HG03060 (cell line): ENCODE measurements around the gene RFLNA.

ENCODE experiments used
- ATAC-seq: cut with Tn5 transposase; IDR thresholded peaks from one replicate; pipeline ENCODE4 v1.9.1; 2021; ENCODE audit warnings: low read depth, moderate number of reproducible peaks; ENCODE audit not compliant: unreplicated experiment

RFLNA gene

GRCh38 chr12:124302807-124303578, 8.1 kb downstream of the RFLNA start:
- no peak for ATAC-seq

DNA sequence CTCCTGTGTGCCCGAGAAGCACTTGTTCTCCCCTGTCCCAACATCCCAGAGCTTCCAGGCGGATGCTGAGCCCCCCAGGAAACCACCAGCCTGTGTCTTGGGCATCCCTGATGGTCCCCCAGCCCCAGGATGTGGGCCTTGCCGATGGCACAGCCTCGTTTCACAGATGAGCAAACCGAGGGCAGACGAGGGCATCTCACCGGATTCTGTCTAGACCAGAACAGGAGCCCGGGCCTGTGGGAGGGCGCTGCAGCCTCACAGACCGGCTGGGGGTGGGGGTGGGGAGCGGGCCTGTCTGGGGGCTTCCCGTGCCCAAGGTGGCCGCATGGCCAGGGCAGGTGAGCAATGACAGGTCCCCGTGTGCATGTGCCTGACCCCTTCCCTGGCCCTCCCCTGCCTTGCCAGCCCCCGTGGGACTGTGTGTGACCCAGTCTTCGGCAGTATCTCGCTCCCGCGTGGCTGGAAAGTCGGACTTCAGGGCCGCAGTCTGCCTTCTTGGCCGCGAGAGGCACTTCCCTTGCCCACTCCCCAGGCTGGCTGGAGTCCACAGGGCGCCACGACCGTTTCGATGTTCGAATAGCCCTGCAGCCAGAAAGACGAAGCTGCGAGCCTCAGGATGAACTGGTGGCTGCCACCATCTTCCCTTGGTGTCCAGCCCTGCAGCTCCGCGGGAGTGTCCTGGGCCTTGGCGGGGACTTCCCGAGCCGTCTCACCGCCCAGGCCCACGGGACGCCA, 8.9 kb downstream of the RFLNA start:
- ATAC-seq: no peak

GRCh38 chr12:124304314-124304790, 9.5 kb downstream of the RFLNA start:
- no peak for ATAC-seq

GRCh38 chr12:124305136-124305535, 10.2 kb downstream of the RFLNA start:
- no peak for ATAC-seq

DNA sequence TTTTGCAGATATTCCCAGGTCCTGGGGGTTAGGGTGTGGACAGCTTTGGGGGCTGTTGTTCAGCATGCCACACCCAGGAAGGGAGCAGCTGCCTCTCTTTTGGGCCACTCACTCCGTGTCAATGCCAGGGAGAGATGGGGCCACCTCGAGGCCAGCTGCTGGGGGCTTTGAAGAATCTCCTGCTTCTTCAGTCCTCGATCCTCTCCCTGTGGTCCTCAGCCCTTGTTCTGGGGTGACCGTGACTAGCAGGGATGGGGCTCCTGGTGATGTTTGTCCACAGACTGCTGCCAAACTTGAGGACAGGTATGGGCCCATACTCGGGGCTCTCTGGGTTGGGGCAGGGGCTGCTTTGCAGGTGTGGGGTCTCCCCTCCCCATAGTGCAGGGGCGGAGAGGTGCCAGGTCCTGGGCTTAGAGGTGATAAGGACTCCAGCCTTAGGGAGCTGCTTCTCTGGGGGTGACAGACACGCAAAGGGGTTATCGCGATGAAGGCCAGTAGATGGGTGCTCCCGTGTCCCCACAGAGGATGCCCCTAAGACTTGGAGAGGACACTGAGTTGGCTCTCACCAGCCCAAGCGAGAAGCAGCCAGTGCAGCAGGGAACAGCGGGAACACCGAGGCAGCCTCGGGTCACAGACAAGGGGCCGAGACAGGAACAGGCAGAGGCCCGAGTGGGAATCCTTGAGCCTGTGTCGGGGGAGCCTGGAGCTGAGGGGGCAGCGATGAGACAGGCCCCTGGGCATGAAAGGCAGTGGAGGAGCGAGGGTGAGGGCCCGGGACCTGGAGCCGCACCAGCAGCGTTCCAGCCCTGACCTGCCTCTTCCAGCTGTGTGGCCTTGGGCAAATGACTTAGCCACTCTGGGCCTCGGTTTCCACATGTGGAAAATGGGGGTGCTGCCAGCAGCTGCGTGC, 11.1 kb downstream of the RFLNA start:
- ATAC-seq: no peak

GRCh38 chr12:124306686-124307555, 12.0 kb downstream of the RFLNA start:
- ATAC-seq: no peak

DNA sequence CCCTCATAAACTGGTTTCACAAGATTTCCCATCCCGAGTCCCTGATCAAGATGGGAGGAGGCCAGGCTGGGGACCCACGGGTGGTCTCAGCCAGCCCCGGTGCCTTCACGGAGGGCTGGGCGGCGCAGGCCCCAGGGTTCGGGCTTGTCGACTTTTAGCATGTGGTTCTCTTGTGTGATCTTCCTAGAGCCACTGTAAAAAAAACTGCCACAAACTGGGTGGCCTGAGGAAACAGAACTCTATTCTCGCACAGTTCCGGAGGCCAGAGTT, 12.6 kb downstream of the RFLNA start:
- ATAC-seq: no peak

GRCh38 chr12:124308741-124309140, 13.8 kb downstream of the RFLNA start:
- ATAC-seq: no peak

- ATAC-seq: no peak
Observed at GRCh38 chr12:124309231-124309630, 14.3 kb downstream of the RFLNA start.

DNA sequence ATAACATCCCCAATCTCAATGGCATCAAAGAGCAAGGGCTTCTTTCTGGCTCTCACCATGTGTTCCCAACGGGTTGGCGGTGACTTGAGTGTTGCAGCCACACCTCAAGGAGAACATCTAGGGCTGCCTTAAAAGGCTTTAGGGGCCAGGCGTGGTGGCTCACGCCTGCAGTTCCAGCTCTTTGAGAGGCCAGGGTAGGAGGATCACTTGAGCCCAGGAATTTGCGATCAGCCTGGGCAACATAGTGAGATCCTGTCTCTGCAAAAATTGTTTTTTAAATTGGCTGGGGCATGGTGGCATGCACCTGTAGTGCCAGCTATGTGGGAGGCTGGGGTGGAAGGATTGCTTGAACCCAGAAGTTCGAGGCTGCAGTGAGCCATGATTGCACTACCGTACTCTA, 14.9 kb downstream of the RFLNA start:
- no peak for ATAC-seq

DNA sequence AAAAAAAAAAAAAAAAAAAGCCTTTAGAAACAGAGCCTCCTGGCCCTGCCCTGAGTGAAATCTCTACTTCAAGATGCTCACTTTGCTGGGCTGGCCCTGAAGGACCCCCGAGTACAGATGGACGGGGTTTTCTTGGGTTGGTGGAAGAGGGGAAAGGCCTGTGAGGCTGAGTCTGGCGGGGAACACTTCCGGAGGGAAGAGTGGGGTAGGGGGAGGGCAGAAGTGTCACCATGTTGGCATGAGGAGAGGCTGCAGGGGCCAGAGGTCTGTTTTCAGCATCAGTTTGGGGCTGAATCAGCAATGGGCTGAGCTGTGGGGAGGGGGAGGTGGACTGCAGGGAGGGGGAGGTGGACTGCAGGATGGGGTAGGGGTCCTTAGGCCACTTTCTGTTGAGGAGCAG, 15.3 kb downstream of the RFLNA start:
- no peak for ATAC-seq

DNA sequence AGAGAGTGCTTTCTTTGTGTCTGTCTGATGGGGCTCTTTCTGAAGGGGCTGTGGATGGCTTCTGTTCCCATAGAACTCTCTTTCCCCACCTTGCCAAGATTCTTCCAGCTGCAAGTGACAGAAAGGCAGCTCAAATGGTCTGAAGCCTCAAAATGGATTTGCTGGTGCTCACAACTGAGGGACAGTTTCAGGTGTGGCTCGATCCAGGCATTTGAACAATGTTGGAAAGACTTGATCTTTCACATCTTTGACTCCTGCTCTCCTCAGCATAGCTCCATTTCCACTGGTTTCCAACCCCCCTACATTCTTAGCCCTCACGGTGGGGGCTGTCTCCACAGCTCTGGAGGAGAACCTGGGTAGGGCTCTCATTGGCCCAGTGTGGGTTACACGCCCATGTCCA, 15.9 kb downstream of the RFLNA start:
- no peak for ATAC-seq

- no peak for ATAC-seq
Observed at GRCh38 chr12:124311292-124312109, 16.6 kb downstream of the RFLNA start.

DNA sequence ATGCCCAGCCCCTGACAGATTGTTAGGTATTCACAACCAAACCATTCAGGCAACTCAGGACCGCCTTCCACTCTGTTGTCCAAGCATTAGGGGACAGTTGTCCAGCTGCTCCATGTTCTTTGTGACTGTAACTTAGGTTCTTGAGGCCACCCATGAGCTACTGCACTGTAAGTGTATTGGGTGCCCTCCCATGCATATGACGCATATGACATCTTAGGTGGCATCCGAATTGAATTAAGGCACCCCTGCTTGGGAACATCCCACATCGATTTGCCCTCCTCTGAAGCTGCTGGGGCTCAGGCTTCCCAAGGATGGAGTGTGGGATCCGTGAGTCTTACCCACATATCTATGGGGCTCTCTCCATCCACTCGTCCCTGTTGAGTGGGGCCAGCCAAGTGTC, 17.7 kb downstream of the RFLNA start:
- ATAC-seq: no peak

DNA sequence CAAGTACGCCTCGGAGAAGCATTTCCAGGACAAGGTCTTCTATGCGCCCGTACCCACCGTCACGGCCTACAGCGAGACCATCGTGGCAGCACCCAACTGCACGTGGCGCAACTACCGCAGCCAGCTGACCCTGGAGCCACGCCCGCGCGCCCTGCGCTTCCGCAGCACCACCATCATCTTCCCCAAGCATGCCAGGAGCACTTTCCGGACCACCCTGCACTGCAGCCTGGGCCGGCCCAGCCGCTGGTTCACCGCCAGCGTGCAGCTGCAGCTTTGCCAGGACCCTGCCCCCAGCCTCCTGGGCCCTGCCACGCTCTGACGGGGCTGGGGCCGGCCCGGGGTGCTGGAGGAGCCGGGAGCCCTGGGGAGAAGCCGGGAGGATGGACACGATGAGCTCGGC, 19.3 kb downstream of the RFLNA start:
- no peak for ATAC-seq

DNA sequence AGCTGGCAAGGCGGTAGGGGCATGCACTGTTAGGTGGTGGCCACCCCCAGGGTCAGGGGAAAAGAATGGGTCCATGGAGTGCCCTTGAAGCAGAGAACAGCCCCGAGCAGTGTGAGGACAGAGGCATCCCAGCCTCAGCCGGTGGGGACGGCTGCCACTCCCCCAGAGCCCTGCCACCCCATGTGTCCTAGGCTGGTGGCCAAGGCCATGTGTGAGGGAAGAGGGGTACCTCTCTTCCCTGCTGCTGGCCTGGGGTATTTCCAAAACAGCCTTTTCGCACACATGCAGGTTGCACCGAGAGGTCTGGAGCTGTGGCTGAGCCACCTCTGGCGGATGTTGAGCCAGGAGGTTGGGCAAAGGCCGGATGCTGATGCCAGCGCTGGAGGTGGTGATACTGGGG, 19.9 kb downstream of the RFLNA start:
- no peak for ATAC-seq

DNA sequence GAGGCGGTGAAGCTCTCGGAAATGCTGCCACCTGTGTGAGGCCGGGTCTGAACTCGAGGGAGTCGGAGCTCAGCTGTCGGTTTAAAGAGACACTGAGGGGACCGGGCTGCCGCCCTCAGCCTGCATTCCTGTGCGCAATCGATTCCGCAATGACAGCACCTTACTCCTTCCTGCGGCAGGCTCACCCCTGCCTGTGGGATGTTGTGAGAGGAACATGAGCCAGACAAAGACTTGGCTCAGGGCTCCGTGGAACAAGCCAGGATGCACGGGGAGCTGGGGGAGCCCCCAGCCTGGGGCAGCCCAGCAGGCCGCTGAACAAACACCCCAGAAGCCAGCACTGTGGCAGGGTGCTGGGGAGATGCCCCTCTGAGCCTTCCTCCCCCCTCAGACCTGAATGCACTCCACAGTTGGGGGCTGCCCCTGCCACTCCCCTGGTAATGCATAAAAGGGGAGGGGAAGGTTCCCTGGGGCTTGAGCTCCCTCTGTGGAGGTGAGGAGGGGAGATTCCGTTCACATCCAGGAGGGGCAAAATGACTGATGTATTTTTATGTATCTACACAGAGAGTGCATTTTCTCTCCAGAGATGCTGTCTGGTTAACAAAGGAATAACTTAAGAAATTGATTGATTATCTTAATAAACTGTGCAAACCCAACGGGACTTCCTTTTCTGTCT, 20.6 kb downstream of the RFLNA start:
- ATAC-seq: no peak

- no peak for ATAC-seq
Observed at GRCh38 chr12:124316257-124316900, 21.5 kb downstream of the RFLNA start.
